PC-3 (cell line): ENCODE measurements around the gene MTHFD1L.

Source experiments
- EZH2 ChIP-seq: fragments of 300-600 bp; sonication (generic); IDR thresholded peaks from one replicate; pipeline ENCODE4 v1.6.1; 2017; ENCODE audit warnings: antibody characterized with exemption, mild to moderate bottlenecking, low read length; ENCODE audit not compliant: unreplicated experiment
- EZH2phosphoT487 ChIP-seq: fragments of 300-600 bp; sonication (generic); IDR thresholded peaks from 2 replicates; pipeline ENCODE4 v1.6.1; 2018; ENCODE audit warnings: mild to moderate bottlenecking, antibody characterized with exemption, low read length, borderline replicate concordance
- TF ChIP-seq, protein P1 (sequence below): fragments of 300-600 bp; sonication (generic); conservative IDR thresholded peaks from 2 replicates; pipeline ENCODE4 v1.5.1; 2017; ENCODE audit warnings: antibody characterized with exemption, low read depth, mild to moderate bottlenecking, low read length

DNA sequence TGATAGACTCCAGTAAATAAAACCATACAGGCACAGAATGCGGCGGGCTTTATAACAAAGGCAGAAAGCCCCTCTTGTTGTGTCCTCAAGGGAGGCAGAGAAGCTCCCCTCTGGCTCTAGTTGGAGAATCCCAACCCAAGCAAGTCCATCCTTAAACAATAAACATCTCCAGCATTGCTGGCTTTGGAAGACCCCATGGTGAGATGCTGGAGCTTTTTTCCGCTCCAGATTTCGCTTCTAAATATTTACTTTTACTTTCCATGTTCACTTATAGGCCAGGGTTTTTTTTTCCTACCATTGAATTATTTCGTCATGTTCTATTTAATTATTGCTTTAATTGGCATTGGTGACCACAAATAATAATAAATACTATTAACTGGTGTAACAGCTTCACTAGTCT is 176.2 kb downstream of the MTHFD1L start:
- TF ChIP-seq, protein P1, sequence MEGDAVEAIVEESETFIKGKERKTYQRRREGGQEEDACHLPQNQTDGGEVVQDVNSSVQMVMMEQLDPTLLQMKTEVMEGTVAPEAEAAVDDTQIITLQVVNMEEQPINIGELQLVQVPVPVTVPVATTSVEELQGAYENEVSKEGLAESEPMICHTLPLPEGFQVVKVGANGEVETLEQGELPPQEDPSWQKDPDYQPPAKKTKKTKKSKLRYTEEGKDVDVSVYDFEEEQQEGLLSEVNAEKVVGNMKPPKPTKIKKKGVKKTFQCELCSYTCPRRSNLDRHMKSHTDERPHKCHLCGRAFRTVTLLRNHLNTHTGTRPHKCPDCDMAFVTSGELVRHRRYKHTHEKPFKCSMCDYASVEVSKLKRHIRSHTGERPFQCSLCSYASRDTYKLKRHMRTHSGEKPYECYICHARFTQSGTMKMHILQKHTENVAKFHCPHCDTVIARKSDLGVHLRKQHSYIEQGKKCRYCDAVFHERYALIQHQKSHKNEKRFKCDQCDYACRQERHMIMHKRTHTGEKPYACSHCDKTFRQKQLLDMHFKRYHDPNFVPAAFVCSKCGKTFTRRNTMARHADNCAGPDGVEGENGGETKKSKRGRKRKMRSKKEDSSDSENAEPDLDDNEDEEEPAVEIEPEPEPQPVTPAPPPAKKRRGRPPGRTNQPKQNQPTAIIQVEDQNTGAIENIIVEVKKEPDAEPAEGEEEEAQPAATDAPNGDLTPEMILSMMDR = no peak
- TF ChIP-seq EZH2 (no peak), EZH2phosphoT487 (no peak)
